Gastrocnemius medialis (tissue), 4 donors: ENCODE measurements around the gene IGSF9B.

ENCODE experiments used
- CTCF ChIP-seq, 5 experiments: fragments of 450-650 bp in 3 of 5; fragments of 200-600 bp in 2 of 5; sonication (generic) in 2 of 5; IDR thresholded peaks in 4 of 5; conservative IDR thresholded peaks in 1 of 5; 1 replicate in 4 of 5; 2 replicates in 1 of 5; pipeline ENCODE4 v1.5.1; 2016 to 2019; ENCODE audit warnings: antibody characterized with exemption in 5 of 5, mild to moderate bottlenecking in 3 of 5, moderate library complexity in 3 of 5
- POLR2A ChIP-seq, 2 donors: fragments of 450-650 bp; IDR thresholded peaks; one replicate each; pipeline ENCODE4 v1.6.1; 2017; ENCODE audit warnings: antibody characterized with exemption in 2 of 2, mild to moderate bottlenecking in 2 of 2, moderate library complexity in 2 of 2

GRCh38 chr11:133913761-133914160, 43.0 kb downstream of the IGSF9B start:
- TF ChIP-seq CTCF (IDR thresholded peaks at IDR 0.05 in 4 of 5, conservative IDR thresholded peaks at IDR 0.05 in 1 of 5), result no peak
- TF ChIP-seq POLR2A (IDR thresholded peaks at IDR 0.05), result no peak
